Gastrocnemius medialis (tissue), 4 donors: ENCODE results near the gene ABI1. TPM values are rescaled to one million over a fixed set of nuclear protein-coding genes. Genes with fewer than 3 reads are reported as not detected.

ENCODE experiments used
- ATAC-seq, 2 donors: fragments of 150-250 bp; one replicate each; pipeline ENCODE4 v1.9.1; 2016
- DNase-seq, 2 donors: peaks; one replicate each; pipeline ENCODE4 v3.0.0-alpha.2; 2019
- H3K27ac ChIP-seq, 4 donors: fragments of 200-600 bp; sonication (generic); 1 replicate in 1 of 4; 2 replicates in 3 of 4; pipeline ENCODE4 v1.5.1; 2016 to 2018; ENCODE audit warnings: mild to moderate bottlenecking in 2 of 4, moderate library complexity in 1 of 4
- H3K27me3 ChIP-seq, 3 donors: fragments of 200-600 bp; sonication (generic) in 2 of 3; 1 replicate in 1 of 3; 2 replicates in 2 of 3; pipeline versions ENCODE4 v1.5.1 to v1.6.0; 2016 to 2019; ENCODE audit warnings: mild to moderate bottlenecking in 1 of 3, moderate library complexity in 1 of 3
- H3K36me3 ChIP-seq, 2 donors: fragments of 200-600 bp; sonication (generic) in 1 of 2; one replicate each; pipeline ENCODE4 v1.5.1; 2017 to 2018
- H3K4me1 ChIP-seq, 2 donors: fragments of 200-600 bp; sonication (generic) in 1 of 2; one replicate each; pipeline ENCODE4 v1.5.1; 2016 to 2017; ENCODE audit warnings: mild to moderate bottlenecking in 2 of 2
- H3K4me3 ChIP-seq, 4 donors: fragments of 200-600 bp; sonication (generic) in 3 of 4; 1 replicate in 1 of 4; 2 replicates in 3 of 4; pipeline ENCODE4 v1.5.1; 2016 to 2019; ENCODE audit warnings: mild to moderate bottlenecking in 2 of 4
- H3K9me3 ChIP-seq, 3 donors: fragments of 200-600 bp; sonication (generic) in 2 of 3; 1 replicate in 1 of 3; 2 replicates in 2 of 3; pipeline ENCODE4 v1.5.1; 2016 to 2019
- CTCF ChIP-seq, 5 experiments: fragments of 450-650 bp in 3 of 5; fragments of 200-600 bp in 2 of 5; sonication (generic) in 2 of 5; IDR thresholded peaks in 4 of 5; conservative IDR thresholded peaks in 1 of 5; 1 replicate in 4 of 5; 2 replicates in 1 of 5; pipeline ENCODE4 v1.5.1; 2016 to 2019; ENCODE audit warnings: antibody characterized with exemption in 5 of 5, mild to moderate bottlenecking in 3 of 5, moderate library complexity in 3 of 5
- POLR2A ChIP-seq, 2 donors: fragments of 450-650 bp; IDR thresholded peaks; one replicate each; pipeline ENCODE4 v1.6.1; 2017; ENCODE audit warnings: antibody characterized with exemption in 2 of 2, mild to moderate bottlenecking in 2 of 2, moderate library complexity in 2 of 2
- in situ Hi-C, 4 donors: fragments of 200-750 bp; cut with MboI; loops; one replicate each; pipeline versions ENCODE4 v1.15.0 to v1.8.0; 2017; ENCODE audit warnings: low sequenced_read_pairs in 4 of 4
- intact Hi-C: fragments of 100-400 bp; cut with DNase I; formaldehyde crosslinking; loops from one replicate; pipeline ENCODE4 v1.15.1; 2023; ENCODE audit warnings: low total_unique reads
- total RNA-seq, 4 donors: library from RNA; depleted of rRNA; stranded (reverse); fragments of >200 nt; gene quantifications; one replicate each; pipeline versions ENCODE4 v1.1.0 to v1.2.3, GENCODE V29; 2016

The ABI1 gene
- total RNA-seq, 4 donors from 2014 or later, result 20.9 to 32.6 (median 28.3) TPM

- in situ Hi-C loops (no loop called here), intact Hi-C loops (no loop called here)
- Histone ChIP-seq H3K27me3 (no peaks in the 10 kb centered on the region), H3K4me3 (no peak overlapping the region), H3K36me3 (no peaks in the 10 kb centered on the region), H3K4me1 (peaks cover 19 to 29% of the 10 kb centered on the region in 2 donors), H3K27ac (no peak overlapping the region), H3K9me3 (no peaks in the 10 kb centered on the region)
- TF ChIP-seq POLR2A (IDR thresholded peaks at IDR 0.05), result no peak
- no peak for TF ChIP-seq CTCF (IDR thresholded peaks at IDR 0.05 in 4 of 5, conservative IDR thresholded peaks at IDR 0.05 in 1 of 5)
- ATAC-seq, result no peak
- no peak for DNase-seq
These were observed 80.5 kb downstream of the ABI1 start for GRCh38 chr10:26780106-26780792.

DNA sequence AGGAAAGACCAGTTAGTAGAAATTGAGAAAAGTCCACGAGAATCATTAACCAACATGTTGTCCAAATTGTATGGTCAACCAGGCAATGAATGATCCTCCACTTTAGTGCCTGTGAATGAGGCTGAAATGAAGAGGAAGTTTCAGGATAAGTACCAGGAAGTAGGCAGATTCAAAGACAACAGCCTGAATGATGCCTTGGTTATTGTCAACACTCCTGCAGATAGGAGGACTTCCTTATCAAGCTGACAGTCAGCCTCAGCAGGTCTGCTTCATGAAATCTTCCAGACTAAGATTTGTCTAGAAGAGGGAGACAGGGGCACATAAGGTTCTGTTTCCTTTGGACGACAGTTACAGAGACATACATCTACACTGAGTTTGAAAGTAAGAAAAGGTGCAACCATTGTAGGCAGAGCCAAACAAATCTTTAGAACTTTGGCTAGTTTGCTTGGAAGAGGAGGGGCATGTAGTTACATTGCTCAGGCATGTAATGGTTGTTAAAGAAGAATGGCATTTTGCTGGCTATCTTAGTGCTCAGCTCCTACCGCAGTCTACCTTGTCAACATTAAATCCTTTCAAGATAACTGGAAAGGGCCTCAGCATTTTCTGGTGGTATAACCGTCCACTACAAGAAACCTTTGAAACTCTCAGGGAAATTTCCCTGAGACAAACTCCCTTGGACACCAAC lies 81.4 kb downstream of the ABI1 start:
- ATAC-seq (no peak), DNase-seq (no peak)
- Histone ChIP-seq H3K36me3 (no peaks in the 10 kb centered on the region), H3K27me3 (no peaks in the 10 kb centered on the region), H3K4me3 (no peak overlapping the region), H3K9me3 (no peaks in the 10 kb centered on the region), H3K27ac (no peak overlapping the region), H3K4me1 (peaks cover 19 to 29% of the 10 kb centered on the region in 2 donors)
- intact Hi-C loops, result no loop called here
- TF ChIP-seq CTCF (IDR thresholded peaks at IDR 0.05 in 4 of 5, conservative IDR thresholded peaks at IDR 0.05 in 1 of 5) (no peak), POLR2A (IDR thresholded peaks at IDR 0.05) (no peak)
- in situ Hi-C loops, result no loop called here

DNA sequence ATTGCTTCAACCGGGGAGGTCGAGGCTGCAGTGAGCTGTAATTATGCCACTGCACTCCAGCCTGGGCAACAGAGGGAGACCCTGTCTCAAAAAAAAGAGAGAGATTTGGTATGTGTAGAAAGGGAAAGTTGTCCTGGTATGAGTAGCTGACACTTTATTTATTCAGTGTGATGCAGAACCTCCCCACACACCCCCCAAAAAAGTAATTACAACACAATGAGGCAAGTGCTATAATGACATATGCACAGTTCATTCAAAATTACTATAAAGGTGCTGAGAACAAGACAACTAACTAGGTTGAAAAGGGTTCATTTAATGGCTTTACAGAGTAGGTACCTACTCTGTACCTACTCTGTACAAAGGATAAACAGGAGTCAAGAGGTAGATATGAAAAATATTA lies 83.1 kb downstream of the ABI1 start:
- in situ Hi-C loops (no loop called here), intact Hi-C loops (no loop called here)
- no peak for DNase-seq
- H3K4me1 ChIP-seq, result peaks cover 19 to 31% of the 10 kb centered on the region in 2 donors
- no peaks in the 10 kb centered on the region for H3K9me3 ChIP-seq
- H3K27ac ChIP-seq, result no peak overlapping the region
- H3K36me3 ChIP-seq, result no peaks in the 10 kb centered on the region
- no peak for TF ChIP-seq CTCF (IDR thresholded peaks at IDR 0.05 in 4 of 5, conservative IDR thresholded peaks at IDR 0.05 in 1 of 5)
- no peak for TF ChIP-seq POLR2A (IDR thresholded peaks at IDR 0.05)
- ATAC-seq, result no peak
- no peak overlapping the region for H3K4me3 ChIP-seq
- no peaks in the 10 kb centered on the region for H3K27me3 ChIP-seq

- ATAC-seq, result no peak
- intact Hi-C loops (no loop called here), in situ Hi-C loops (no loop called here)
- Histone ChIP-seq H3K36me3 (no peaks in the 10 kb centered on the region), H3K27me3 (no peaks in the 10 kb centered on the region), H3K27ac (no peak overlapping the region), H3K4me1 (peaks cover 16 to 23% of the 10 kb centered on the region in 2 donors), H3K9me3 (no peaks in the 10 kb centered on the region), H3K4me3 (no peak overlapping the region)
- TF ChIP-seq CTCF (IDR thresholded peaks at IDR 0.05 in 4 of 5, conservative IDR thresholded peaks at IDR 0.05 in 1 of 5), result no peak
- TF ChIP-seq POLR2A (IDR thresholded peaks at IDR 0.05), result no peak
- DNase-seq, result no peak
These were observed 84.5 kb downstream of the ABI1 start for GRCh38 chr10:26776258-26776657.
